ENCODE measurements around the gene NR2C2.

- TF ChIP-seq CTCF (IDR thresholded peaks at IDR 0.05; ENCODE audit: low read depth, low read length) (no peak), POLR2A (IDR thresholded peaks at IDR 0.05; ENCODE audit: extremely low read depth, insufficient read length) (no peak)
- TF ChIP-seq, protein P1, sequence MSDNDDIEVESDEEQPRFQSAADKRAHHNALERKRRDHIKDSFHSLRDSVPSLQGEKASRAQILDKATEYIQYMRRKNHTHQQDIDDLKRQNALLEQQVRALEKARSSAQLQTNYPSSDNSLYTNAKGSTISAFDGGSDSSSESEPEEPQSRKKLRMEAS (IDR thresholded peaks at IDR 0.05; ENCODE audit: low read depth, low read length), result no peak
Observed at GRCh38 chr3:15017191-15017590, 69.8 kb downstream of the NR2C2 start.

Data from NB4 (cell line).